Measurements from ENCODE around the gene GATD1.

DNA sequence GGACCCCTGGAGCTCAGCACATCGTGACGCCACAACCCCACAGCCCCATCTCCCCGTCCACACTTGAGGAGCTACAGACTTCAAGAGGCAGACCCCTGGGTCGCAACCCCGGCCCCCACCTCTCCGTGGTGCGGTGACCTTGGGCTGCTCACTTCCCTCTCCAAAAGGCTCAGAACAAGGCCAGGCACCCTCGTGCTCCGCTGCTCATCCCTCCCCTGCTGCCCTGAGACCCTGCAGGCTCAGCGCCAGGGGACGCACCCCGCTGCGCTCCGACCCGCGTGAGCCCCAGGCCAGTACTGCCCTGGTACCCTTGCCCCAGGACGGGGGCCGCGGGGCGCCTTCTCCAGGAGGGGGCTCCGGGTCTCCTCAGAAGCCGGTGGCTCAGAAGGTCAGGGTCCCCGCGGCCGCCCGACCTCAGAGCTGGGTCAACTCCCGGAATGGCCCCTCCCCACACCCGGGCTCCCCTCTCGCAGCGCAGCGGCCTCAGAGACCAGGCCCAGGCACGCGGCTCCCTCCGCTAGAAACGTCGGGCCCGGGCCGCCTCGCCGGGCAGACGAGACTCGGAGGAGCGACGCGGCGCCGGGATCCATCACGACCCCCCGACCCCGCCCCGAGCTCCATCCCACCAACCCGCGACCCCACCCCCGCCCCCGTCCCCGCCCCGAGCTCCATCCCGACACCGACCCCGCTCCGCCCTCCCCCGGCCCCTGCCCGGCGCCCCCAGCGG lies 563 bp downstream of the GATD1 start:
- TF ChIP-seq EZH2 (IDR thresholded peaks at IDR 0.05; ENCODE audit: borderline replicate concordance, low read length) = no peak
- TF ChIP-seq, protein P1, sequence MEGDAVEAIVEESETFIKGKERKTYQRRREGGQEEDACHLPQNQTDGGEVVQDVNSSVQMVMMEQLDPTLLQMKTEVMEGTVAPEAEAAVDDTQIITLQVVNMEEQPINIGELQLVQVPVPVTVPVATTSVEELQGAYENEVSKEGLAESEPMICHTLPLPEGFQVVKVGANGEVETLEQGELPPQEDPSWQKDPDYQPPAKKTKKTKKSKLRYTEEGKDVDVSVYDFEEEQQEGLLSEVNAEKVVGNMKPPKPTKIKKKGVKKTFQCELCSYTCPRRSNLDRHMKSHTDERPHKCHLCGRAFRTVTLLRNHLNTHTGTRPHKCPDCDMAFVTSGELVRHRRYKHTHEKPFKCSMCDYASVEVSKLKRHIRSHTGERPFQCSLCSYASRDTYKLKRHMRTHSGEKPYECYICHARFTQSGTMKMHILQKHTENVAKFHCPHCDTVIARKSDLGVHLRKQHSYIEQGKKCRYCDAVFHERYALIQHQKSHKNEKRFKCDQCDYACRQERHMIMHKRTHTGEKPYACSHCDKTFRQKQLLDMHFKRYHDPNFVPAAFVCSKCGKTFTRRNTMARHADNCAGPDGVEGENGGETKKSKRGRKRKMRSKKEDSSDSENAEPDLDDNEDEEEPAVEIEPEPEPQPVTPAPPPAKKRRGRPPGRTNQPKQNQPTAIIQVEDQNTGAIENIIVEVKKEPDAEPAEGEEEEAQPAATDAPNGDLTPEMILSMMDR (conservative IDR thresholded peaks at IDR 0.05 in 1 of 2, IDR thresholded peaks at IDR 0.05 in 1 of 2; ENCODE audit: extremely low read depth in 1 of 2, insufficient read depth in 1 of 2, low read depth in 1 of 2, low read length in 2 of 2) = no peak
